Uterus (tissue), 4 donors: ENCODE measurements around the gene NANOS2. TPM values are rescaled to one million over a fixed set of nuclear protein-coding genes. Genes with fewer than 3 reads are reported as not detected.

Experiments
- DNase-seq, 2 donors: peaks; one replicate each; pipeline ENCODE4 v3.0.0-alpha.2; 2019 to 2020
- H3K27ac ChIP-seq, 2 donors: fragments of 200-600 bp; sonication (generic); 1 replicate in 1 of 2; 2 replicates in 1 of 2; pipeline ENCODE4 v1.5.1; 2016 to 2018
- H3K27me3 ChIP-seq, 2 donors: fragments of 200-600 bp; sonication (generic); one replicate each; pipeline ENCODE4 v1.5.1; 2018 to 2019; ENCODE audit warnings: control low read depth in 1 of 2
- H3K36me3 ChIP-seq, 2 donors: fragments of 200-600 bp; sonication (generic); one replicate each; pipeline ENCODE4 v1.5.1; 2019; ENCODE audit warnings: control low read depth in 1 of 2
- H3K4me1 ChIP-seq, 2 donors: fragments of 200-600 bp; sonication (generic); one replicate each; pipeline ENCODE4 v1.5.1; 2018 to 2019; ENCODE audit warnings: control low read depth in 1 of 2
- H3K4me3 ChIP-seq, 2 donors: fragments of 200-600 bp; sonication (generic); 1 replicate in 1 of 2; 2 replicates in 1 of 2; pipeline ENCODE4 v1.5.1; 2018 to 2019; ENCODE audit warnings: mild to moderate bottlenecking in 1 of 2
- H3K9me3 ChIP-seq, 2 donors: fragments of 200-600 bp; sonication (generic); one replicate each; pipeline ENCODE4 v1.5.1; 2019; ENCODE audit warnings: control low read depth in 1 of 2
- CTCF ChIP-seq, 4 experiments: fragments of 200-600 bp in 2 of 4; fragments of 450-650 bp in 2 of 4; sonication (generic) in 2 of 4; IDR thresholded peaks; one replicate each; pipeline ENCODE4 v1.5.1; 2016 to 2019; ENCODE audit warnings: antibody characterized with exemption in 4 of 4, mild to moderate bottlenecking in 2 of 4, moderate library complexity in 1 of 4
- POLR2A ChIP-seq, 2 donors: fragments of 450-650 bp; IDR thresholded peaks; one replicate each; pipeline ENCODE4 v1.6.1; 2016; ENCODE audit warnings: antibody characterized with exemption in 2 of 2, mild to moderate bottlenecking in 1 of 2, moderate library complexity in 1 of 2
- intact Hi-C: fragments of 100-400 bp; cut with DNase I; formaldehyde crosslinking; loops from one replicate; pipeline ENCODE4 v1.15.1; 2023; ENCODE audit warnings: low total_unique reads
- total RNA-seq, 4 donors: library from RNA; depleted of rRNA in 3 of 4; stranded (reverse); fragments of >200 nt in 3 of 4; gene quantifications; one replicate each; pipeline versions ENCODE4 v1.1.0 to v1.2.4, GENCODE V29; 2014 to 2023
- donor health status: DM: yes; HTN: yes; CAD: no.

The NANOS2 gene
- total RNA-seq, 4 donors from 2014 or later, result not detected

DNA sequence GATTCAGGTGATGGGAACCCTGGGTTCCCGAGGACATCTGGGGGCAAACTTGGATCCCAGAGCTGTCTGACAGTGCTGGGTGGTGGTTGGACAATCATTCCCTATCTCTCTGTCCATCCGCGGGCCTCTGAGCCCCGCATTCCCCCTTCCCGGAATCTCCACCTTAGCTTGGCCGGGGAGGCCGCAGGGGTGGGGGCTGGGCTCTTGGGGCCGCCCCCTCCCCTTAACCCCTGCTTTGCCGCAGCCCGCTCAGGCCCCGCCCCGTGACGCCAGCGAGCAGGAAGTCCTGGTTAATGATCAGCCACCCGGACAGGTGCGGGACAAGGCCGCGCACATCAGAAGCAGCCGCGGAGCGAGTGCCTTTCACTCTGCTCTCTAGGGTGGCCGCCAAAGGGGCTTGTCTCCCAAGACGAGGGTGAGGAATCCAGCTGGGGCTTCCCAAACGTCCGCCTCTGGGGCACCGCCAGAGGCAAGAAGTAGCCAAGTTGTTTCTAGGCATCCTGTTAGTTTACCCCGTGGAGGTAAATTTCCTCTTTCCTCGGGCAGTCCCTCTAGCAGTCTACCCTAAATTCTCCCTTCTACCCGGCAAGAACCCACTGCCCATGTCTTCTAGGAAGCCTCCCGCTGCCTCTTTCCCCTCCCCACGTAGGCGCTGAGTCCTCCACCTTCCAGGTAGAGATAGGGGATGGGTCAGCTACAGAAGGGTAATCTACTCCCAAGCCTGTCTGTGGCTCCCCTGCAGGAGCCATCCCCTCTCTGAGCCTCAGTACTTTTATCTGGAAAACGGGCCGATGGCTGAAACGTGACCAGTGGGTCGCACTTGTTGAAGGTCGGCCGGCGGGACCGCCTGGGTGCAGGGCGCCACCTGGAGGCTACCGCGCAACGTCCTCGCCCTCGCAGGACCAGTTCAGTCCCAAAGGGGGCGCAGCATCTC lies 31.7 kb downstream of the NANOS2 start:
- Histone ChIP-seq H3K9me3 (no peaks in the 10 kb centered on the region), H3K36me3 (no peaks in the 10 kb centered on the region), H3K27ac (no peak overlapping the region), H3K4me1 (peaks cover 7 to 30% of the 10 kb centered on the region in 2 donors), H3K27me3 (no peaks in the 10 kb centered on the region), H3K4me3 (peak overlapping the region in 1 of 2 donors; percentile 2)
- peak; percentile 71 to 81 for DNase-seq
- intact Hi-C loops, result no loop called here
- TF ChIP-seq CTCF (IDR thresholded peaks at IDR 0.05), result peak; percentile 58 to 91 (median 84)
- TF ChIP-seq POLR2A (IDR thresholded peaks at IDR 0.05), result peak in 1 of 2 donors; percentile 35

GRCh38 chr19:45881909-45882528 lies 32.6 kb downstream of the NANOS2 start:
- intact Hi-C loops, result no loop called here
- peaks cover 7 to 30% of the 10 kb centered on the region in 2 donors for H3K4me1 ChIP-seq

DNA sequence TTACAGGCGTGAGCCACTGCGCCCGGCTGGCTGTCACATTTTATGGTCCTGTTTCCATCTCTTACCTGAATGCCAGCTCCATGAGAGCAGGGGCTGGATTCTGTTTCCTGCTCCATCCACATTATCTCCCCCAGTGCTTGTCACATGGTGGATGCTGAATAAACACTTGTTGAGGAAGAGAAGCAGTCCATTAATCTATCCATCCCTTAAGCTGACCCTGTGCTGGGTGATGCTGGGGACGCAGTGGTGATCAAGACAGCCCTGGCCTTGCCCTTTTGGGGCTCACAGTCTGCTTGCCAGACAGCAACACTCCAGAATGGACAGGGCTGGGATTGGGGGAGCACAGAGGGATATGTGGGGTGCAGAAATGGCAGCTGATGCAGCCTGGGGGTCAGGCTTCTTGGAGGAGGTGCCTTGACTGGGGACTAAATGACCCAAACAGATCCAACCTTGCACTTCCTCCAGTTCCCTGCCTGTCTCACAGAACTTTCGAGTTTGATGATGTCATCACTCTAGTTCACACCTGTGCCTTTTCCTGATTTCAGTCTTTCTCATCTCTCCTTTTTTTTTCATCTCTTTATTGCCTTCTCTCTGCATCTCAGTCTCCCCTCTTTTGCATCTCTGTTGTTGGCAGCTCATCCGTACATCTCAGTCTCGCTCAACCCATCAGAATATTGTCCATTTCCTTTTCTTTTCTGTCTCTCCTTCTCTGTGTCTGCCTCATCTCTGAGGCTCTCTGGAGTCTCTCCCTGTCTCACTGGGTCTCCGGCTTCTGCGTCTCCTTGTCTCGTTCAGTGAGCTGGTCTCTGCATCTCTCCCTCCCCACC lies 33.3 kb downstream of the NANOS2 start:
- Histone ChIP-seq H3K4me1 (peaks cover 7 to 30% of the 10 kb centered on the region in 2 donors), H3K36me3 (no peaks in the 10 kb centered on the region), H3K27me3 (no peaks in the 10 kb centered on the region), H3K4me3 (no peak overlapping the region), H3K27ac (no peak overlapping the region), H3K9me3 (no peaks in the 10 kb centered on the region)
- no peak for DNase-seq
- TF ChIP-seq POLR2A (IDR thresholded peaks at IDR 0.05), result no peak
- TF ChIP-seq CTCF (IDR thresholded peaks at IDR 0.05), result no peak
- intact Hi-C loops, result no loop called here

More at GRCh38 chr19:45881909-45882528, 32.6 kb downstream of the NANOS2 start:
- H3K9me3 ChIP-seq, result no peaks in the 10 kb centered on the region
- no peak for TF ChIP-seq CTCF (IDR thresholded peaks at IDR 0.05)
- no peak for TF ChIP-seq POLR2A (IDR thresholded peaks at IDR 0.05)
- H3K36me3 ChIP-seq, result no peaks in the 10 kb centered on the region
- no peak for DNase-seq
- H3K4me3 ChIP-seq, result no peak overlapping the region
- no peak overlapping the region for H3K27ac ChIP-seq
- no peaks in the 10 kb centered on the region for H3K27me3 ChIP-seq

DNA sequence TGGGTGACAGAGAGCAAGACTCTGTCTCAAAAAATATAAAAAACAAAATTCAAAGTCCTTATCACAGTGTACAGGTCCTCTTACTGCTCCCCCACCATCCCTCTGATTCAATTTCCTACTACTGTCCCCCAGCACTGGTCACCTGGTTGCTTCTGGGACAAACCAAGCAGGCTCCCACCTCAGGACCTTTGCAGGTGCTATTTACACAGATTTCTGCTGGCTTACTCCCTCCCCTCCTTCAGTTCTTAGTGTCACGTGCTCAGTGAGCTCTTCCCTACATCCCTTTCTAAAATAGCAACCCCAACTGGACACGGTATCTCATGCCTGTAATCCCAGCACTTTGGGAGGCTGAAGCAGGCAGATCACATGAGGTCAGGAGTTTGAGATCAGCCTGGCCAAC lies 34.6 kb downstream of the NANOS2 start:
- Histone ChIP-seq H3K27me3 (no peaks in the 10 kb centered on the region), H3K36me3 (no peaks in the 10 kb centered on the region), H3K27ac (no peak overlapping the region), H3K9me3 (no peaks in the 10 kb centered on the region), H3K4me3 (no peak overlapping the region), H3K4me1 (peaks cover 7 to 24% of the 10 kb centered on the region in 2 donors)
- DNase-seq, result no peak
- no peak for TF ChIP-seq CTCF (IDR thresholded peaks at IDR 0.05)
- no peak for TF ChIP-seq POLR2A (IDR thresholded peaks at IDR 0.05)
- intact Hi-C loops, result no loop called here
